Psoas muscle (tissue), 8 donors: Measurements from ENCODE around the gene PRKAG2. TPM values are rescaled to one million over a fixed set of nuclear protein-coding genes. Genes with fewer than 3 reads are reported as not detected.

ENCODE experiments used
- ATAC-seq, 4 donors: fragments of 200-7000 bp; cut with Tn5 transposase; one replicate each; pipeline ENCODE4 v1.9.1; 2020; ENCODE audit warnings: moderate library complexity in 3 of 4, mild to moderate bottlenecking in 2 of 4
- DNase-seq, 2 donors: peaks; one replicate each; pipeline ENCODE4 v3.0.0-alpha.2; 2020
- H3K27ac ChIP-seq: fragments of 200-600 bp; one replicate; pipeline ENCODE4 v1.8.0; 2022
- H3K27me3 ChIP-seq, 3 donors: fragments of 200-600 bp in 1 of 3; one replicate each; pipeline versions ENCODE4 v1.6.1 to v1.8.0; 2013 to 2022; ENCODE audit warnings: low read length in 2 of 3, mild to moderate bottlenecking in 2 of 3, moderate library complexity in 1 of 3; ENCODE audit not compliant: insufficient read depth in 3 of 3
- H3K36me3 ChIP-seq, 2 donors: fragments of 200-600 bp in 1 of 2; one replicate each; pipeline versions ENCODE4 v1.6.1 to v1.8.0; 2013 to 2022; ENCODE audit warnings: low read depth in 1 of 2, mild to moderate bottlenecking in 1 of 2, moderate library complexity in 1 of 2; ENCODE audit not compliant: insufficient read depth in 1 of 2
- H3K4me1 ChIP-seq: fragments of 200-600 bp; one replicate; pipeline ENCODE4 v1.8.0; 2022
- H3K4me3 ChIP-seq: fragments of 200-600 bp; one replicate; pipeline ENCODE4 v1.8.0; 2022; ENCODE audit warnings: mild to moderate bottlenecking
- H3K9me3 ChIP-seq: fragments of 200-600 bp; one replicate; pipeline ENCODE4 v1.8.0; 2022
- CTCF ChIP-seq: fragments of 200-600 bp; IDR thresholded peaks from one replicate; pipeline ENCODE4 v1.8.0; 2022; ENCODE audit warnings: antibody characterized with exemption
- WGBS, 3 donors: extraction: QIAGEN DNeasy Blood & Tissue Kit; methylation state at CpG; one replicate each; pipeline versions ENCODE4 v1.1.6 to v1.1.7; 2013; 5-methylcytosine and 5-hydroxymethylcytosine counted together
- intact Hi-C, 2 donors: fragments of 100-400 bp; cut with DNase I; formaldehyde crosslinking; loops; one replicate each; pipeline versions ENCODE4 v1.11.0 to v1.14.2; 2022
- polyA plus RNA-seq, 3 donors: library from polyadenylated mRNA; stranded (reverse); fragments of 200-250 nt; gene quantifications; one replicate each; pipeline ENCODE4 v1.2.3, GENCODE V29; 2013
- total RNA-seq, 4 donors: library from RNA; stranded (reverse); fragmentation: NEBNext Ultra II Directional in 2 of 4; extraction: Animal tissue kit (Norgen Biotek cat#: 25700) in 2 of 4; gene quantifications; one replicate each; pipeline versions ENCODE4 v1.2.1 to v1.2.4, GENCODE V29; 2021 to 2023
- donor health status: healthy with polysubstance abuse.
- donor health status: DM: no; HTN: no; CAD: no; lungs with moderate emphysema.
- donor health status: Bipolar disorder and iron deficiency.
- donor health status: healthy.
- donor health status: DM: yes; HTN: yes; CAD: no.
- donor health status: DM: no; HTN: no; CAD: no.
- donor health status: DM: no; HTN: no; CAD: no.
- donor health status: DM: yes; HTN: yes; CAD: no.

Gene PRKAG2
- total and polyA plus RNA-seq, 7 donors: 9.3 to 143 (median 19.8) TPM

GRCh38 chr7:151691449-151691848, 185.5 kb downstream of the PRKAG2 start:
- H3K27ac ChIP-seq: no peak overlapping the region
- 70 to 96% (median 74%) methylated on average over 2 of the region's 2 CpGs for WGBS, 3 donors
- H3K4me3 ChIP-seq: no peak overlapping the region
- peaks cover 34% of the 10 kb centered on the region for H3K4me1 ChIP-seq
- no peaks in the 10 kb centered on the region for H3K9me3 ChIP-seq
- no peak for TF ChIP-seq CTCF
- DNase-seq: no peak
- intact Hi-C loops: loop anchor here in 1 of 2 donors (5.0 kb wide), 1 partner anchor 59 kb away; no protein-coding TSS in a partner anchor
- no peaks in the 10 kb centered on the region for H3K27me3 ChIP-seq
- no peak for ATAC-seq
- H3K36me3 ChIP-seq: no peaks in the 10 kb centered on the region

- H3K4me1 ChIP-seq: peaks cover 26% of the 10 kb centered on the region
- DNase-seq: no peak
- H3K4me3 ChIP-seq: no peak overlapping the region
- H3K36me3 ChIP-seq: no peaks in the 10 kb centered on the region
- H3K9me3 ChIP-seq: no peaks in the 10 kb centered on the region
- no peaks in the 10 kb centered on the region for H3K27me3 ChIP-seq
- H3K27ac ChIP-seq: no peak overlapping the region
- no peak for ATAC-seq
- 71 to 85% (median 73%) methylated on average over 6 of the region's 6 CpGs for WGBS, 3 donors
- intact Hi-C loops: loop anchor here in 1 of 2 donors (5.0 kb wide), 1 partner anchor 58 kb away; no protein-coding TSS in a partner anchor
- no peak for TF ChIP-seq CTCF
Observed at GRCh38 chr7:151690606-151691005, 186.3 kb downstream of the PRKAG2 start.

GRCh38 chr7:151689196-151689971, 187.5 kb downstream of the PRKAG2 start:
- H3K36me3 ChIP-seq: no peaks in the 10 kb centered on the region
- H3K4me1 ChIP-seq: peaks cover 15% of the 10 kb centered on the region
- 72 to 85% (median 77%) methylated on average over 22 of the region's 22 CpGs for WGBS, 3 donors
- H3K9me3 ChIP-seq: no peaks in the 10 kb centered on the region
- H3K27me3 ChIP-seq: no peaks in the 10 kb centered on the region
- intact Hi-C loops: no loop called here
- TF ChIP-seq CTCF: no peak
- DNase-seq (peak in 1 of 2 donors; percentile 51), ATAC-seq (no peak)
- no peak overlapping the region for H3K27ac ChIP-seq
- no peak overlapping the region for H3K4me3 ChIP-seq

GRCh38 chr7:151688236-151688780, 188.6 kb downstream of the PRKAG2 start:
- DNase-seq (no peak), ATAC-seq (no peak)
- TF ChIP-seq CTCF: no peak
- no peak overlapping the region for H3K4me3 ChIP-seq
- H3K27me3 ChIP-seq: no peaks in the 10 kb centered on the region
- H3K36me3 ChIP-seq: no peaks in the 10 kb centered on the region
- no peak overlapping the region for H3K27ac ChIP-seq
- intact Hi-C loops: no loop called here
- H3K4me1 ChIP-seq: peaks cover 13% of the 10 kb centered on the region
- H3K9me3 ChIP-seq: no peaks in the 10 kb centered on the region
- 88 to 90% (median 89%) methylated on average over 19 of the region's 19 CpGs for WGBS, 3 donors
